Mucosa of rectum (tissue), 2 donors: ENCODE data around the gene NFIB.

Experiments
- H3K27ac ChIP-seq, 2 donors: one replicate each; pipeline ENCODE4 v1.7.0; 2013; ENCODE audit warnings: inconsistent platforms in 2 of 2, low read depth in 2 of 2, low read length in 2 of 2
- H3K27me3 ChIP-seq, 2 donors: one replicate each; pipeline ENCODE4 v1.7.0; 2013; ENCODE audit warnings: low read length in 2 of 2; ENCODE audit not compliant: control insufficient read depth in 2 of 2, insufficient read depth in 2 of 2
- H3K36me3 ChIP-seq, 2 donors: one replicate each; pipeline ENCODE4 v1.7.0; 2013; ENCODE audit warnings: low read length in 2 of 2; ENCODE audit not compliant: control insufficient read depth in 2 of 2, insufficient read depth in 2 of 2
- H3K4me1 ChIP-seq, 2 donors: one replicate each; pipeline ENCODE4 v1.7.0; 2013; ENCODE audit warnings: low read length in 2 of 2, mild to moderate bottlenecking in 1 of 2; ENCODE audit not compliant: control insufficient read depth in 2 of 2, insufficient read depth in 2 of 2
- H3K4me3 ChIP-seq, 2 donors: one replicate each; pipeline ENCODE4 v1.7.0; 2013; ENCODE audit warnings: low read length in 2 of 2
- H3K9ac ChIP-seq, 2 donors: one replicate each; pipeline ENCODE4 v1.7.0; 2013; ENCODE audit warnings: low read length in 2 of 2, low read depth in 1 of 2, mild to moderate bottlenecking in 1 of 2
- H3K9me3 ChIP-seq, 2 donors: one replicate each; pipeline ENCODE4 v1.7.0; 2013; ENCODE audit warnings: low read length in 2 of 2; ENCODE audit not compliant: control insufficient read depth in 2 of 2
- donor health status: healthy.
- donor health status: Normal muscosa, but diverticular disease.

NFIB gene

GRCh38 chr9:14099737-14100136, 214.2 kb downstream of the NFIB start:
- Histone ChIP-seq H3K27me3 (no peaks in the 10 kb centered on the region), H3K9ac (no peak overlapping the region), H3K4me1 (peaks cover 0 to 3% of the 10 kb centered on the region in 2 donors), H3K27ac (no peak overlapping the region), H3K36me3 (no peaks in the 10 kb centered on the region), H3K4me3 (no peak overlapping the region), H3K9me3 (no peaks in the 10 kb centered on the region)

GRCh38 chr9:14098486-14099180, 215.3 kb downstream of the NFIB start:
- Histone ChIP-seq H3K9ac (no peak overlapping the region), H3K9me3 (no peaks in the 10 kb centered on the region), H3K27ac (peak overlapping the region in 1 of 2 donors; percentile 27), H3K27me3 (no peaks in the 10 kb centered on the region), H3K4me1 (peaks cover 0 to 3% of the 10 kb centered on the region in 2 donors), H3K36me3 (no peaks in the 10 kb centered on the region), H3K4me3 (no peak overlapping the region)

- Histone ChIP-seq H3K4me3 (no peak overlapping the region), H3K9me3 (no peaks in the 10 kb centered on the region), H3K27ac (no peak overlapping the region), H3K27me3 (no peaks in the 10 kb centered on the region), H3K9ac (no peak overlapping the region), H3K36me3 (no peaks in the 10 kb centered on the region), H3K4me1 (peaks cover 0 to 3% of the 10 kb centered on the region in 2 donors)
These were observed 216.1 kb downstream of the NFIB start for GRCh38 chr9:14097666-14098415.

GRCh38 chr9:14097215-14097614, 216.7 kb downstream of the NFIB start:
- peak overlapping the region; percentile 28 to 56 for H3K27ac ChIP-seq
- H3K4me1 ChIP-seq = peaks cover 0 to 3% of the 10 kb centered on the region in 2 donors
- no peak overlapping the region for H3K4me3 ChIP-seq
- no peaks in the 10 kb centered on the region for H3K36me3 ChIP-seq
- no peaks in the 10 kb centered on the region for H3K27me3 ChIP-seq
- H3K9me3 ChIP-seq = no peaks in the 10 kb centered on the region
- H3K9ac ChIP-seq = no peak overlapping the region

- Histone ChIP-seq H3K4me1 (peaks cover 0 to 3% of the 10 kb centered on the region in 2 donors), H3K4me3 (peak overlapping the region; percentile 20 to 41), H3K27me3 (no peaks in the 10 kb centered on the region), H3K36me3 (no peaks in the 10 kb centered on the region), H3K27ac (peak overlapping the region; percentile 28 to 56), H3K9ac (peak overlapping the region in 1 of 2 donors; percentile 22), H3K9me3 (no peaks in the 10 kb centered on the region)
These were observed 217.6 kb downstream of the NFIB start for GRCh38 chr9:14096258-14096922.

GRCh38 chr9:14095277-14095676, 218.7 kb downstream of the NFIB start:
- H3K36me3 ChIP-seq = no peaks in the 10 kb centered on the region
- peaks cover 0 to 3% of the 10 kb centered on the region in 2 donors for H3K4me1 ChIP-seq
- H3K27ac ChIP-seq = no peak overlapping the region
- no peak overlapping the region for H3K4me3 ChIP-seq
- no peak overlapping the region for H3K9ac ChIP-seq
- no peaks in the 10 kb centered on the region for H3K9me3 ChIP-seq
- no peaks in the 10 kb centered on the region for H3K27me3 ChIP-seq

- no peaks in the 10 kb centered on the region for H3K36me3 ChIP-seq
- no peak overlapping the region for H3K4me3 ChIP-seq
- H3K4me1 ChIP-seq = peaks cover 0 to 3% of the 10 kb centered on the region in 2 donors
- no peaks in the 10 kb centered on the region for H3K9me3 ChIP-seq
- H3K9ac ChIP-seq = no peak overlapping the region
- no peak overlapping the region for H3K27ac ChIP-seq
- H3K27me3 ChIP-seq = no peaks in the 10 kb centered on the region
These were observed 219.4 kb downstream of the NFIB start for GRCh38 chr9:14094491-14094890.

GRCh38 chr9:14092344-14092743, 221.6 kb downstream of the NFIB start:
- Histone ChIP-seq H3K9ac (no peak overlapping the region), H3K36me3 (no peaks in the 10 kb centered on the region), H3K4me3 (no peak overlapping the region), H3K9me3 (no peaks in the 10 kb centered on the region), H3K27ac (no peak overlapping the region), H3K4me1 (no peaks in the 10 kb centered on the region), H3K27me3 (no peaks in the 10 kb centered on the region)

- no peaks in the 10 kb centered on the region for H3K4me1 ChIP-seq
- H3K4me3 ChIP-seq = no peak overlapping the region
- no peaks in the 10 kb centered on the region for H3K27me3 ChIP-seq
- H3K9ac ChIP-seq = no peak overlapping the region
- no peak overlapping the region for H3K27ac ChIP-seq
- H3K9me3 ChIP-seq = no peaks in the 10 kb centered on the region
- H3K36me3 ChIP-seq = no peaks in the 10 kb centered on the region
These were observed 224.7 kb downstream of the NFIB start for GRCh38 chr9:14089051-14089803.
